HEK293 (cell line): Measurements from ENCODE around the gene KRTAP13-1.

ENCODE experiments used
- KLF10 ChIP-seq: fragments of 450-650 bp; IDR thresholded peaks from 2 replicates; pipeline ENCODE4 v1.5.1; 2018; ENCODE audit warnings: missing biosample characterization, mild to moderate bottlenecking, missing genetic modification characterization
- PRDM10 ChIP-seq: fragments of 450-650 bp; formaldehyde crosslinking; IDR thresholded peaks from 2 replicates; pipeline ENCODE4 v1.5.1; 2016; ENCODE audit warnings: missing biosample characterization, missing genetic modification characterization
- SP2 ChIP-seq: fragments of 450-650 bp; formaldehyde crosslinking; IDR thresholded peaks from 2 replicates; pipeline ENCODE4 v1.5.1; 2016; ENCODE audit warnings: missing biosample characterization, missing genetic modification characterization
- SP7 ChIP-seq: fragments of 450-650 bp; formaldehyde crosslinking; IDR thresholded peaks from 2 replicates; pipeline ENCODE4 v1.5.1; 2016; ENCODE audit warnings: missing biosample characterization, missing genetic modification characterization
- ZBTB1 ChIP-seq: fragments of 450-650 bp; formaldehyde crosslinking; IDR thresholded peaks from 2 replicates; pipeline ENCODE4 v1.5.1; 2016; ENCODE audit warnings: missing biosample characterization, missing genetic modification characterization
- ZBTB10 ChIP-seq: fragments of 450-650 bp; formaldehyde crosslinking; IDR thresholded peaks from 2 replicates; pipeline ENCODE4 v1.5.1; 2016; ENCODE audit warnings: missing biosample characterization, missing genetic modification characterization
- ZBTB11 ChIP-seq: fragments of 450-650 bp; formaldehyde crosslinking; conservative IDR thresholded peaks from 2 replicates; pipeline ENCODE4 v1.5.1; 2016; ENCODE audit warnings: low read depth, missing biosample characterization, missing genetic modification characterization
- ZBTB17 ChIP-seq: fragments of 450-650 bp; formaldehyde crosslinking; IDR thresholded peaks from 2 replicates; pipeline ENCODE4 v1.5.1; 2016; ENCODE audit warnings: missing biosample characterization, missing genetic modification characterization
- ZBTB21 ChIP-seq: fragments of 450-650 bp; formaldehyde crosslinking; IDR thresholded peaks from 2 replicates; pipeline ENCODE4 v1.5.1; 2017; ENCODE audit warnings: missing biosample characterization, missing genetic modification characterization
- ZFP3 ChIP-seq: fragments of 450-650 bp; formaldehyde crosslinking; IDR thresholded peaks from 2 replicates; pipeline ENCODE4 v1.5.1; 2016; ENCODE audit warnings: low read depth, missing biosample characterization, missing genetic modification characterization
- ZNF175 ChIP-seq: fragments of 450-650 bp; formaldehyde crosslinking; IDR thresholded peaks from 2 replicates; pipeline ENCODE4 v1.5.1; 2016; ENCODE audit warnings: missing biosample characterization, missing genetic modification characterization
- ZNF184 ChIP-seq: fragments of 450-650 bp; IDR thresholded peaks from 2 replicates; pipeline ENCODE4 v1.5.1; 2018; ENCODE audit warnings: missing biosample characterization, mild to moderate bottlenecking, missing genetic modification characterization
- ZNF2 ChIP-seq: fragments of 450-650 bp; formaldehyde crosslinking; IDR thresholded peaks from 2 replicates; pipeline ENCODE4 v1.5.1; 2016; ENCODE audit warnings: missing biosample characterization, missing genetic modification characterization
- ZNF274 ChIP-seq, 2 experiments: fragments of 200-500 bp in 1 of 2; fragments of 450-650 bp in 1 of 2; sonication (Bioruptor generic) in 1 of 2; formaldehyde crosslinking in 1 of 2; IDR thresholded peaks; 2 replicates each; pipeline versions ENCODE4 v1.5.1 to v1.6.1; 2014 to 2016; ENCODE audit warnings: borderline replicate concordance in 1 of 2, inconsistent platforms in 1 of 2, low read length in 1 of 2, missing biosample characterization in 1 of 2, missing genetic modification characterization in 1 of 2
- ZNF324 ChIP-seq: fragments of 450-650 bp; formaldehyde crosslinking; IDR thresholded peaks from 2 replicates; pipeline ENCODE4 v1.5.1; 2016; ENCODE audit warnings: missing biosample characterization, missing genetic modification characterization
- ZNF366 ChIP-seq: fragments of 450-650 bp; formaldehyde crosslinking; conservative IDR thresholded peaks from 2 replicates; pipeline ENCODE4 v1.5.1; 2016; ENCODE audit warnings: missing biosample characterization, missing genetic modification characterization
- ZNF48 ChIP-seq: fragments of 450-650 bp; formaldehyde crosslinking; IDR thresholded peaks from 2 replicates; pipeline ENCODE4 v1.5.1; 2016; ENCODE audit warnings: missing biosample characterization, missing genetic modification characterization
- ZNF514 ChIP-seq: fragments of 450-650 bp; formaldehyde crosslinking; IDR thresholded peaks from 2 replicates; pipeline ENCODE4 v1.5.1; 2016; ENCODE audit warnings: missing biosample characterization, missing genetic modification characterization
- ZNF529 ChIP-seq: fragments of 450-650 bp; formaldehyde crosslinking; IDR thresholded peaks from 2 replicates; pipeline ENCODE4 v1.5.1; 2017; ENCODE audit warnings: missing genetic modification characterization, missing biosample characterization; ENCODE audit not compliant: insufficient replicate concordance
- ZNF580 ChIP-seq: fragments of 450-650 bp; formaldehyde crosslinking; IDR thresholded peaks from 2 replicates; pipeline ENCODE4 v1.5.1; 2016; ENCODE audit warnings: missing biosample characterization, missing genetic modification characterization
- ZNF623 ChIP-seq: fragments of 450-650 bp; formaldehyde crosslinking; IDR thresholded peaks from 2 replicates; pipeline ENCODE4 v1.5.1; 2016; ENCODE audit warnings: missing biosample characterization, missing genetic modification characterization
- ZNF626 ChIP-seq: fragments of 450-650 bp; sonication (Bioruptor Pico); formaldehyde crosslinking; IDR thresholded peaks from 2 replicates; pipeline ENCODE4 v1.5.1; 2018; ENCODE audit warnings: missing biosample characterization, missing genetic modification characterization, inconsistent platforms
- ZNF645 ChIP-seq: fragments of 450-650 bp; formaldehyde crosslinking; IDR thresholded peaks from 2 replicates; pipeline ENCODE4; 2016; ENCODE audit warnings: missing biosample characterization, missing genetic modification characterization
- ZNF654 ChIP-seq: fragments of 450-650 bp; formaldehyde crosslinking; IDR thresholded peaks from 2 replicates; pipeline ENCODE4 v1.5.1; 2016; ENCODE audit warnings: low read depth, missing biosample characterization, missing genetic modification characterization
- ZNF660 ChIP-seq: fragments of 450-650 bp; IDR thresholded peaks from 2 replicates; pipeline ENCODE4 v1.5.1; 2018; ENCODE audit warnings: missing biosample characterization, mild to moderate bottlenecking, missing genetic modification characterization
- ZNF747 ChIP-seq: fragments of 450-650 bp; formaldehyde crosslinking; IDR thresholded peaks from 2 replicates; pipeline ENCODE4 v1.5.1; 2016; ENCODE audit warnings: missing biosample characterization, missing genetic modification characterization
- ZNF76 ChIP-seq: fragments of 450-650 bp; formaldehyde crosslinking; IDR thresholded peaks from 2 replicates; pipeline ENCODE4; 2016; ENCODE audit warnings: low read depth, missing biosample characterization, missing genetic modification characterization, borderline replicate concordance
- ZNF768 ChIP-seq: fragments of 450-650 bp; formaldehyde crosslinking; IDR thresholded peaks from 2 replicates; pipeline ENCODE4 v1.5.1; 2018; ENCODE audit warnings: missing biosample characterization, mild to moderate bottlenecking, missing genetic modification characterization
- ZNF830 ChIP-seq: fragments of 450-650 bp; IDR thresholded peaks from 2 replicates; pipeline ENCODE4 v1.5.0; 2018; ENCODE audit warnings: missing biosample characterization, missing genetic modification characterization, low read depth, mild to moderate bottlenecking, moderate library complexity

KRTAP13-1 gene

GRCh38 chr21:30408782-30409494 is 13.1 kb downstream of the KRTAP13-1 start (continued):
- no peak for TF ChIP-seq PRDM10 (tag by site-specific recombination)
- TF ChIP-seq ZNF768 (tag by site-specific recombination): no peak
- no peak for TF ChIP-seq ZNF747 (tag by site-specific recombination)
- peak; percentile 36; the same call in 1 of the 2 replicates for TF ChIP-seq ZBTB11 (tag by site-specific recombination)
- TF ChIP-seq ZNF529: no peak
- TF ChIP-seq ZNF830 (tag by site-specific recombination): no peak
- TF ChIP-seq ZNF626 (tag by site-specific recombination): no peak
- no peak for TF ChIP-seq ZNF48 (tag by site-specific recombination)
- TF ChIP-seq ZNF514: no peak
- no peak for TF ChIP-seq ZNF175
- no peak for TF ChIP-seq ZNF274 (IDR thresholded peaks at IDR 0.05; ENCODE audit: low read length)
- no peak for TF ChIP-seq ZNF274 (tag by site-specific recombination; IDR thresholded peaks at IDR 0.05; ENCODE audit: borderline replicate concordance)
- no peak; the same call in 1 of the 2 replicates for TF ChIP-seq ZBTB21 (tag by site-specific recombination)
- no peak for TF ChIP-seq SP7 (tag by site-specific recombination)
- TF ChIP-seq ZNF645 (tag by site-specific recombination): no peak
- TF ChIP-seq ZNF654 (tag by site-specific recombination): peak; percentile 83
- TF ChIP-seq ZNF324 (tag by site-specific recombination): no peak
- no peak for TF ChIP-seq ZFP3 (tag by site-specific recombination)
- no peak for TF ChIP-seq ZBTB10 (tag by site-specific recombination)
- peak; percentile 52; the same call in 1 of the 2 replicates for TF ChIP-seq ZBTB17 (tag by site-specific recombination)
- no peak for TF ChIP-seq ZNF184 (tag by site-specific recombination)
- 0 out of 2 replicates have a peak, but pooled peaks have one; percentile 28 for TF ChIP-seq ZNF2 (tag by site-specific recombination)
- no peak for TF ChIP-seq ZNF580
- TF ChIP-seq ZBTB1: no peak
- TF ChIP-seq ZNF366 (tag by site-specific recombination): no peak
- no peak for TF ChIP-seq KLF10 (tag by site-specific recombination)
- peak; percentile 21; the same call in 1 of the 2 replicates for TF ChIP-seq ZNF76 (tag by site-specific recombination)
- peak; percentile 15; the same call in 1 of the 2 replicates for TF ChIP-seq SP2 (tag by site-specific recombination)
- TF ChIP-seq ZNF623 (tag by site-specific recombination): no peak
- peak; percentile 56; the same call in 1 of the 2 replicates for TF ChIP-seq ZNF660 (tag by site-specific recombination)
